GM18526 (cell line): ENCODE measurements around the gene DNAJC5G.

Experiments
- POLR2A ChIP-seq: IDR thresholded peaks from 3 replicates; pipeline ENCODE4 v1.6.1; 2011; ENCODE audit not compliant: insufficient read length; ENCODE audit errors: extremely low read depth

Gene DNAJC5G, protein sequence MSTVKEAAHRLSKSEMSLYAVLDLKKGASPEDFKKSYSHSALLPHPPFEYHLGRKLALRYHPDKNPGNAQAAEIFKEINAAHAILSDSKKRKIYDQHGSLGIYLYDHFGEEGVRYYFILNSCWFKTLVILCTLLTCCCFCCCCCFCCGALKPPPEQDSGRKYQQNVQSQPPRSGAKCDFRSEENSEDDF

DNA sequence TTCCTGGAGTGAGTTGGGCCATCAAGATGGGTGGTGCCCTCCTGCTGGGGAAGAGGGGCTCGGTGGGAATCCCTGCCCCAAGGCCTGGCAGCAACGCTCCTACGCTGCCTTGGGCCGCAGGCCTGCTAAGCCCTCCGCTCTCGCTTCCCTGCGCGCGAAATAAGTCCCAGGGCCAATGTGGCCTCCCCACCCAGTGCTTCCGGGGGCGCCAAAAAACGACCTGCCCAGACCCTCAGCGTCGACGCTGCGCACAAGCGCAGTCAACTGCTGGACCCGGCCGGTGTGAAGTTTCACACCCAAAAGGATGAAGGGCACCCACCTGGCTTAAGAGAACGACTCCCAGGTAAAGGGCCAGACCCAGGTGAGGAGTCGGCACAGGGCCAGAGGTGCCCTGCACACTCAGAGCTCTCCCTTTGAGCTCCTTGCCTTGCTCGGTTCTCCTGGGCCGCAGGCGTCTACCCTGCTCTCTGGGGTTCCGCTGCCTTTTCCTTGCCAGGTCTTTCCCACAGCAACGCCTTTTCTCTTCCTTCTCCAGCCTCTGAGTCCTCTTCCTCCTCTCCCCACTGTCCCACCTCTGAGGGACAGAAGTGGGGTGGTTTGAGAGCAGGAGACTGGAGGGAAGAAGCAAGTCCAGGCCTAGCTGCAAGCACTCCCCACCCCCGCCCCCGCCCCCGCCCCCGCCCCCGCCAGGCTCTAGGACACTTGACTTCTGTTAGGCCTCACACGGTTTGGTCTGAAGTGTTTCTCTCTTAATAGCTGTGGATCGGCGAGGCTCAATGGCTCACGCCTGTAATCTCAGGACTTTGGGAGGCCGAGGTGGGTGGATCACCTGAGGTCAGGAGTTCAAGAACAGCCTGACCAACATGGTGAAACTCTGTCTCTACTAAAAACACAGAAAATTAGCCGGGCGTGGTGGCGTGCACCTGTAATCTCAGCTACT is at the start of gene DNAJC5G:
Gene DNAJC5G, plus strand, starts transcription at position 223 of the 940 bp plus-strand sequence. CDS start 1,296 bp downstream, outside the sequence.
- TF ChIP-seq POLR2A = no peak

DNA sequence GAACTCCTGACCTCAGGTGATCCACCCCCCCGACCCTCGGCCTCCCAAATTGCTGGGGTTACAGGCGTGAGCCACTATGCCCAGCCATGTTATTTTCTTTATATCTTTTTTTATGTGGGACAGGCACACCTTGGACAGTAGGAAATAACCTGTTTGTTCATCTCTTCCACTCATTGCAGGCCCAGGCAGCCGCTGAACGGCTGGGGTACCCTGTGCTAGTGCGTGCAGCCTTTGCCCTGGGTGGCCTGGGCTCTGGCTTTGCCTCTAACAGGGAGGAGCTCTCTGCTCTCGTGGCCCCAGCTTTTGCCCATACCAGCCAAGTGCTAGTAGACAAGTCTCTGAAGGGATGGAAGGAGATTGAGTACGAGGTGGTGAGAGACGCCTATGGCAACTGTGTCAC is 49.7 kb upstream of the DNAJC5G start:
- TF ChIP-seq POLR2A = no peak

DNA sequence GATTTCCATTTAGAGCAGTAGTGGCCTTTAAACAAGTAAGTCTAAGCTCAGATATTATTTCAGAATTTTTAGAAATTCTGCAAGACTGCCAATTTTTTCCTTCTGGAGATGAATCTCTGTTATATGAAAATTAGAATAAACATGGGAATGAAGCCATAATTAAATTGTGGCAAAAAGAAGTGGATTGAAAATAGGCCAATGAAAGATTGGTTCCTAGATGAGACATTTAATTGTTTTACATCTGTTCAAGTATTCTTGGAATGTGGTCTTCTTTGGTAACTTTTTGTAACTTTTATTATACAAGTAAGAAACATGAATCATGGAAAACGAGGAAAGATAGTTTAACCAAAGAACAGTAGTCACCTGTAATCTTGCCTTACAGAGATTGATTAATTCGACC is 47.7 kb upstream of the DNAJC5G start:
- no peak for TF ChIP-seq POLR2A

DNA sequence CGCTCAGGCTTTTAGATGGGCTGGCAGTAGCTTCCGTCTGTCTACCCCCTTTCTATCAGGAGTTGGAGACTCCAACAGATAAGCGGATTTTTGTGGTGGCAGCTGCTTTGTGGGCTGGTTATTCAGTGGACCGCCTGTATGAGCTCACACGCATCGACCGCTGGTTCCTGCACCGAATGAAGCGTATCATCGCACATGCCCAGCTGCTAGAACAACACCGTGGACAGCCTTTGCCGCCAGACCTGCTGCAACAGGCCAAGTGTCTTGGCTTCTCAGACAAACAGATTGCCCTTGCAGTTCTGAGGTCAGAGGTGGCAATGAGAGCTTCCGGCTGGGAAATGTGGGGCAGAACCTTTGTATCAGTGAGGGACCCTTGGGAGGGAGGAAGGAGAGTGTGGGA is 43.3 kb upstream of the DNAJC5G start:
- no peak for TF ChIP-seq POLR2A

DNA sequence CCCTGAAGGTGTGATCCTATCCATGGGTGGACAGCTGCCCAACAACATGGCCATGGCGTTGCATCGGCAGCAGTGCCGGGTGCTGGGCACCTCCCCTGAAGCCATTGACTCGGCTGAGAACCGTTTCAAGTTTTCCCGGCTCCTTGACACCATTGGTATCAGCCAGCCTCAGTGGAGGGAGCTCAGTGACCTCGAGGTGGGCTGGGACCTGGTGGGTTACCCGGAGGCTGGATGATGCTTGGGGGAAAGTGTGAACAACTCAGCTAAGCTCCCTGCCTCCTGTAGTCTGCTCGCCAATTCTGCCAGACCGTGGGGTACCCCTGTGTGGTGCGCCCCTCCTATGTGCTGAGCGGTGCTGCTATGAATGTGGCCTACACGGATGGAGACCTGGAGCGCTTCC is 41.9 kb upstream of the DNAJC5G start:
- TF ChIP-seq POLR2A = no peak

DNA sequence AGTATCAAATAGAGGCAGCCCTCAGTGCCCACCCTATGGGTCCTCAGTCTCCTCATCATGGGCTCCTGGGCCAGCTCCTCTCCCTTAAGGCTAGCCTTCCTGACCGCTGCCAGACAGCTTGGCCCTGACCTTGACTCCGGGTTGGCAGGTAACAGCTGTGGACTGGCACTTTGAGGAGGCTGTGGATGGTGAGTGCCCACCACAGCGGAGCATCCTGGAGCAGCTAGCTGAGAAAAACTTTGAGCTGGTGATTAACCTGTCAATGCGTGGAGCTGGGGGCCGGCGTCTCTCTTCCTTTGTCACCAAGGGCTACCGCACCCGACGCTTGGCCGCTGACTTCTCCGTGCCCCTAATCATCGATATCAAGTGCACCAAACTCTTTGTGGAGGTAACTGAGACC is 39.1 kb upstream of the DNAJC5G start:
- TF ChIP-seq POLR2A = no peak

DNA sequence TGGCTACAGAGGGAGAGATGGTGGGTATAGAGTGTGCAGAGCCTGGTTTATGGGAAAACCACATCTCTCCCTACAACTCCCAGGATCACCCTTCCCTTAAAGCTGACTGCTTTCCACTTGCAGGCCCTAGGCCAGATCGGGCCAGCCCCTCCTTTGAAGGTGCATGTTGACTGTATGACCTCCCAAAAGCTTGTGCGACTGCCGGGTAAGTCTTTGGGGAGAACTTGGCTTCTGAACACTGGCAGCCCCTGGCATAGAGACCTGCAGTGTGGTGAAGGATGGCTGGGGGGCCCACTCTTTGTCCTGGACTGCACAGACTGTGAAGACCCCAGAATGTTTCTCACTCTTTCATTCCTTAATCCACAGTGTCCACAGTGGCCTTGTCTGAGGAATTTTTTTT is 38.6 kb upstream of the DNAJC5G start:
- no peak for TF ChIP-seq POLR2A

DNA sequence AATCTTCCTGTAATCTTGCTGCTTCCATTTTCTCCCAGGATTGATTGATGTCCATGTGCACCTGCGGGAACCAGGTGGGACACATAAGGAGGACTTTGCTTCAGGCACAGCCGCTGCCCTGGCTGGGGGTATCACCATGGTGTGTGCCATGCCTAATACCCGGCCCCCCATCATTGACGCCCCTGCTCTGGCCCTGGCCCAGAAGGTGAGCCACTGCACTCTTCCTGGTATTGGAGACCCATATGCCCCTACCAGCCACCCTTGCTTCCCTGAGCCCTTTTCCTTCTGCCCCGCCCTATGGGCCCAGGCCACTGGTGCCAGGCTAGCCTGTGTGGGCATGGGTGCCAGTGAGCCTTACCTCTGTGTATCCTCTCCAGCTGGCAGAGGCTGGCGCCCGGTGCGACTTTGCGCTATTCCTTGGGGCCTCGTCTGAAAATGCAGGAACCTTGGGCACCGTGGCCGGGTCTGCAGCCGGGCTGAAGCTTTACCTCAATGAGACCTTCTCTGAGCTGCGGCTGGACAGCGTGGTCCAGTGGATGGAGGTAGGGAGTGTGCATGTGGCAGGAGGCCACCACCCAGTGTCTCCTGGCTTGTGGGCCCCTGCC is 37.8 kb upstream of the DNAJC5G start:
- TF ChIP-seq POLR2A = no peak

DNA sequence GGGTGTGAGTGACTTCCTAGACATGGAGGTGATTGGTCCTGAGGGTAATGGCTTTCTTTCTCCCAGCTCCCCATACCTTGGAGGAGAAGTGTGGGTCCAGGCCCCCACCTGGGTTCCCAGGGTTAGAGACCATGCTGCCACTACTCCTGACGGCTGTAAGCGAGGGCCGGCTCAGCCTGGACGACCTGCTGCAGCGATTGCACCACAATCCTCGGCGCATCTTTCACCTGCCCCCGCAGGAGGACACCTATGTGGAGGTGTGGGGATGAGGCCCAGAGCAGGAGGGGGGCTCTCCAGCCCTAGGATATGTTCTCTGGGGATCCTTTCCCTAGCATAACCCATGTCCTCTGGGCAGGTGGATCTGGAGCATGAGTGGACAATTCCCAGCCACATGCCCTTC is 36.3 kb upstream of the DNAJC5G start:
- TF ChIP-seq POLR2A = no peak

DNA sequence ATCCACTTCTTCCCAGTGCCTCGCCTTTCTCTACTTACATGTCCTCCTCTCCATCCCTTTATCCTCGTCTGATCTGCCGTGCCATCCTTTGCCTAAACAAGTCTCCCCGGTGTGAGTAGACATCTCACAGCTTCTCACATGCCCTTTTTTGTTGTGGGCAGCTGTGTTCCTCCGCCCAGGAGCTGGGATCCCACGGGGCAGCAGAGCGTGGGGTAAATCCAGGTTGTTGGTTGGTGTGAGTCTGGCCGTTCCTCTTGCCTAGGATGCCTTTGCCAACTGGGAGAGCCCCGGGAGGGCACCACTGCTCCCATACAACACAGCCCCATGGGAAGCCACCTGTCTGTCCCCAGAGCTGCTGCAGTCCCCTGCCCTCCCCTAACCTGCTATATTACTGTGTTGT is 34.8 kb upstream of the DNAJC5G start:
- no peak for TF ChIP-seq POLR2A

DNA sequence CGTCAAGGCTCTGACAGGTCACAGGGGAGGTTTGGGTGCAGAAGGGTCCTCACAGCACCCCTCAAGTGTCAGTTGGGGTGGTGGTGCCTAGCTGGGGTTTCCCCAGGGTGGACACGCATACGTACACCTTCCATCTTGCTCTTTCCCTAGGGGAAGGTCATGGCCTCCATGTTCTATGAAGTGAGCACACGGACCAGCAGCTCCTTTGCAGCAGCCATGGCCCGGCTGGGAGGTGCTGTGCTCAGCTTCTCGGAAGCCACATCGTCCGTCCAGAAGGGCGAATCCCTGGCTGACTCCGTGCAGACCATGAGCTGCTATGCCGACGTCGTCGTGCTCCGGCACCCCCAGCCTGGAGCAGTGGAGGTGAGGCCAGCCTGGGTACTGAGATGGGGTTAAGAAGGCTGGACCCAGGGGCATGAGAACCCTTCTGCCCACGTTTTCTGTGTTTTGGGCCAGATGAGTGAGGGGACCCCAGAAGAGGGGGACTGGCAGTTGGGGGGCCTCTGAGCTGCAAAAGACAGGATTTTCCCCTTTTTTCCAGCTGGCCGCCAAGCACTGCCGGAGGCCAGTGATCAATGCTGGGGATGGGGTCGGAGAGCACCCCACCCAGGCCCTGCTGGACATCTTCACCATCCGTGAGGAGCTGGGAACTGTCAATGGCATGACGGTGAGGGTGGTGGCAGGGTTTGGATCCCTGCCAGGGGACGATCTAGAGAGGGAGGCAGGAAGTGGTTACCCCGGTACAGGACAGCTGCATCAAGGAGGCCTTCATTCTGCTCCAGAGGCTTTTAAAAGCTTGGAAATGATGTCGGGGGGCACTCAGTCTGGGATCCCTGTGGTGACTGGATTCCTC is 33.2 kb upstream of the DNAJC5G start:
- TF ChIP-seq POLR2A = no peak

DNA sequence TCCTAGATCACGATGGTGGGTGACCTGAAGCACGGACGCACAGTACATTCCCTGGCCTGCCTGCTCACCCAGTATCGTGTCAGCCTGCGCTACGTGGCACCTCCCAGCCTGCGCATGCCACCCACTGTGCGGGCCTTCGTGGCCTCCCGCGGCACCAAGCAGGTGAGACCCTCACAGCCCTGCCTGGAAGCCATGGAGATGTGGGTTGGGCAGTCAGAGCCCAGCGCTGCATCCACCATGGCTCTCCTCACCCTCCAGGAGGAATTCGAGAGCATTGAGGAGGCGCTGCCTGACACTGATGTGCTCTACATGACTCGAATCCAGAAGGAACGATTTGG is 32.6 kb upstream of the DNAJC5G start:
- TF ChIP-seq POLR2A = no peak

DNA sequence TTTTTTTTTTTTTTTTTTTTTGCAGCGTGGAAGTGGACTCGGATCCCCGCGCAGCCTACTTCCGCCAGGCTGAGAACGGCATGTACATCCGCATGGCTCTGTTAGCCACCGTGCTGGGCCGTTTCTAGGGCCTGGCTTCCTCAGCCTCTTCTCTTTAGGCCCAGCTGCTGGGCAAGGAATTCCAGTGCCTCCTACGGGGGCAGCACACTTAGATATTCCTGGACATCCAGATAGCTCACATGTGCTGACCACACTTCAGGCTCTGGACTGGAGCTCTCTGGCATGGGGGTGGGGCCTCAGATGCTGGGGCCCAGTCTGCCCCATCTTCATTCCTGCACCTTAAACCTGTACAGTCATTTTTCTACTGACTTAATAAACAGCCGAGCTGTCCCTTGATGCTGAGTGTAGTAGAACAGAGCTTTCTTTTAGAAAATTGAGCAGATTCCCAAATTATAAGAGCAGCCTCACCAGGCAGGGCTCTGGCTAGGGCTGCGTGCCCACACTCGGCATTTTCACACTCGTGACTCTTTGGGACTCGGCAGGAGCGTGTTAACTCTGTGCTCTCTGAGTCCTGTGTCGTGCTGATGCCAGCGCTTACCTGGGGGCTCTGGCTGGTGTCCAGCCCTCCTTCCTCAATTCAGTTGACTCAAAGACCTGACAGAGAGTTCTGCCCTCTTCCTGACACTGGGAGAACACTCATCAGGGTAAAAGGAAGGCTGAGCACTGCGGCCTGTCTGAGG is 31.7 kb upstream of the DNAJC5G start:
- TF ChIP-seq POLR2A = no peak

DNA sequence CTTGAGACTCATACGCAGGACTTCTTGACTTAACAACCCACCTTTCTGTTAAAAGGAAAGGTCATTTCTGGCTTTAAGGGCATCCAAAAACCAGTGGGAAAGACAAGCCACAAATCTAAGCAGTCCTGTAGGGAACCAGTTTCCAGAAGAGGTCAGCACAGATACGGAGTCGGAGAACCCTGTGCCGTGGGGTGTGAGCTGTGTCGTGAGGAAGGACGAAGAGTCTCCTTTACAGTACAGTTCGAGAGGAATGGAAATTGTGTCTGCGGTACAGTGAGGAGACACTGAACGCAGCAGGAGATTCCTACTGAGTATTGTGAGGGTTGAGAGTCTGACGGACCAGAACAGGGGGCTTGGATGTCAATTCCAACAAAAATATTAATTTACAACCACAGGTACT is 30.1 kb upstream of the DNAJC5G start:
- no peak for TF ChIP-seq POLR2A

DNA sequence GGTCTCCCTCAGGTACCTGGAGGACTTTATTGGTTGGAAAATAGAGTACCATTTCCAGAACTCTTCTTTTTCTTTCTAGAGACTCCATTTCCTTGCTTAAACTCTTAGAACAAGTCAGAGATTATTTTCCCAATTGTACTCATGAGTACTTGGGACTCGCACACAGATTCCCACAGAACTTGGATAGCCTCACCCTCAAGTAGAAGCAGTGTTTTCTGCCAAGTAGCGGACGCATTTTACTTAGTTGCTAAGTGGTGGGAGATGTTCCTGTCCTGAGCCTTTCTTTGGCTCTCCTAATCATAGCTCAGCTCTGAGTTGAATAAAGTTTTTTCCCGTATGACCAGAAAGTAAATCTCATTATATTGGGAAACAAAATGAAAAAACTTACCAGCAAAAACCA is 29.6 kb upstream of the DNAJC5G start:
- TF ChIP-seq POLR2A = no peak
